NCI-H82 (cell line): Measurements from ENCODE around the gene LHPP.
A peak's percentile ranks its signal among the peaks of the same experiment; 100 is the strongest.
"Not testable (repeated sequence)": the region's sequence is repeated elsewhere in the genome, so short reads cannot be mapped to it uniquely, and the experiment has no call there.

ENCODE experiments used
- DNase-seq: peaks from one replicate; lab custom pipeline; 2025; lab: John Stamatoyannopoulos, UW

Gene LHPP

DNA sequence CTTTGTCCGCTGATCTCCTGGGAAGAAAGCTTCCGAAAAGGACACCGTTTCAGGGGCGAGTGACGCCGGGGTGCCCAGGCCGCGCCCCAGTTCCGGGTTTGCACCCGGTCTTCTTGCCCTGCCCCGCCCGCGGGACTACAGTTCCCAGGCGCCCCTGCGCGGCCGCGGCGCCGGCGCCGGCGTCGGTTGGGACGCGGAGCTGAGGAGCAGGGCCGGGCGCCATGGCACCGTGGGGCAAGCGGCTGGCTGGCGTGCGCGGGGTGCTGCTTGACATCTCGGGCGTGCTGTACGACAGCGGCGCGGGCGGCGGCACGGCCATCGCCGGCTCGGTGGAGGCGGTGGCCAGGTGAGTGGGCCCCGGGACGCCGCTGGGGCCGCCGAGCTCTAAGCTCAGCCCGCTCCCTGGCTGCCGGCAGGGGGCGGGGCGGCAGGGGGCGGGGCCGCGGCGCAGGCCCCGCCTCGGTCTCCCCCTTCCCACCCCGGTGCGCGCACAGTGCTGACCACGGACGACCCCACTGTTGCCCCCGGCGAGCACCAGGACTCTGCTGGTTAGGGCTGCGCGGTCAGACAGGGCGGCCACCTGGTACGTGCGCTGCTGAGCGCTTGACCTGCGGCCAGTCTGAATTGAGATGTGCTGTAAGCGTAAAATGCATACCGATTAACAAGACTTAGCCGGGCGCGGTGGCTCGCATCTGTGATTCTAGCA is at the start of gene LHPP:
Gene LHPP, plus strand, starts transcription at position 182 of the 706 bp plus-strand sequence. Its CDS starts 40 bp downstream, at position 222.
- peak; percentile 66 for DNase-seq

- DNase-seq = no peak
Observed at GRCh38 chr10:124414076-124414475, 47.5 kb upstream of the LHPP start.

DNA sequence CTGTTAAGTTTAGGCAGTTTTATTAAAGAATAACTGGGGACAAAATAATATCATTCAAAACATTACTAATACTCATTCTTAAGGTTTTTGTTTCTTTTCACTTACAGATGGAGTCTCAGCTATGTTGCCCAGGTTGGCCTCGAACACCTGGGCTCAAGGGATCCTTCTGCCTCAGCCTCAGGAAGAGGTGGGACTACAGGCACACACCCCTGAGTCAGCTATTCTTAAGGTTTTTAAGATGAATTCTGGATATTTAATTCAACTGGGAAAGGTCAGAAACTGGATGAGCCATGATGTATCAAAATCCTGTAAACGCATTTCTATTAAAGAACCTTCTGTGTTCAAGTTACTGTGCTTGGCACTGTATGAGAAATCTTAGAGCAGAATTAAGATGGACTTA is 46.4 kb upstream of the LHPP start:
- no peak for DNase-seq

DNA sequence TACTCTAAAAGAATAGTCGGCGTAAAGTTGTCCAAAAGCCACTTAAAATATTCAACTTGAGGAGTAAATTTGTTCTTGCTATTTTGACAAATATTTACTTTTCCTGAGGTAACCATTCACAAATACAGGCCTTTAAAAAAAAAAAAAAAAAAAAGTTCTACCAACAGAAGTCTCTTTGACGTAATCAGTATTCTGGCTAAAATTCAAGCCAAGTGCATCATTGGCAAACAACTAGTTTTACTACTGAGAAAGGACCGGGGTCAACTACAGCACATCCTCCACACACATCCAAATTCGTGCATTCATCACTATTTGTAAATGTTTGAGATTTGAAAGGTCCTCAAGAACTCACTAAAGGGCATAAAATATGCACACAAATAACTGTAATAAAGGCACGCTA is 44.9 kb upstream of the LHPP start:
- DNase-seq = no peak

DNA sequence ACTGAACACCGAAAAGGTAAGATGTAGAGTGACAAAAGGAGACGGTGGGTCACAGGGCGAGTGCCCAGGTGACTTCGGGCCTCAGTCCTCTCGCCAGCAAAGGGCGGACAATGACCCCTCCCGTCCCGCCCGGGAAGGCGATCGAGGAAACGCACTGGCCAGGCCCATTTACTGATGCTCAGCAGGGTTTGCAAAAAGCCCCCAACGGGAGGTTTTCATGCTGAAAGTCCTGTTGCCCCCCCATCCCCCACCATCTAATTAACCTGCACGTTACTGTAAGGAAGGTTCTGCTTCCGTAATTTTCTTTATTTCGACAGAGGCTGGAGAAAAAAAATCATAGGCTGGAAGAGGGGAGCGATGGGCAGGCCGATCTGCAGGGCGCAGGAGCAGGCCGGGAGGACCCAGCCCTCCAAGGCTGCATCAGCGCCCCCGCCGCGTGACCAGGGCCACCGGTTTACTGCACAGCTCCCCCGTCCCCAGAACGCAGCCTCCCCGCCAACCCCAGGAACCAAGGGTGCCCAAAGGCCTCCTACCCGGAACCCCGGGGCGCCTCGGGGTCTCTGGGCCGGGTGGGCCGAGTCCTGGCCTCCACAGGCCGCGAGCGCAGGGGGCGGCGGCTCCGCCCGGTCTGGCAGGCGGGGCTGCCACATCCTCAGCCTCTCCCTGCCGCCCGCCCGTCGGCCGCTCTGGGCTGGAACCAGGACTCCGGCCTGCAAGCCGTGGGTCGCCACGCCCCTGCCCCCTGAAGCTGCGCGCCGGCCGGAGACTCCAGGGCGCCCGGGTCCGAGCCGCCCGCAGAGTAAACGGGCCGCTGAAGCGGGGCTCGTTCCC is 43.5 kb upstream of the LHPP start:
- peak; percentile 44 for DNase-seq

DNA sequence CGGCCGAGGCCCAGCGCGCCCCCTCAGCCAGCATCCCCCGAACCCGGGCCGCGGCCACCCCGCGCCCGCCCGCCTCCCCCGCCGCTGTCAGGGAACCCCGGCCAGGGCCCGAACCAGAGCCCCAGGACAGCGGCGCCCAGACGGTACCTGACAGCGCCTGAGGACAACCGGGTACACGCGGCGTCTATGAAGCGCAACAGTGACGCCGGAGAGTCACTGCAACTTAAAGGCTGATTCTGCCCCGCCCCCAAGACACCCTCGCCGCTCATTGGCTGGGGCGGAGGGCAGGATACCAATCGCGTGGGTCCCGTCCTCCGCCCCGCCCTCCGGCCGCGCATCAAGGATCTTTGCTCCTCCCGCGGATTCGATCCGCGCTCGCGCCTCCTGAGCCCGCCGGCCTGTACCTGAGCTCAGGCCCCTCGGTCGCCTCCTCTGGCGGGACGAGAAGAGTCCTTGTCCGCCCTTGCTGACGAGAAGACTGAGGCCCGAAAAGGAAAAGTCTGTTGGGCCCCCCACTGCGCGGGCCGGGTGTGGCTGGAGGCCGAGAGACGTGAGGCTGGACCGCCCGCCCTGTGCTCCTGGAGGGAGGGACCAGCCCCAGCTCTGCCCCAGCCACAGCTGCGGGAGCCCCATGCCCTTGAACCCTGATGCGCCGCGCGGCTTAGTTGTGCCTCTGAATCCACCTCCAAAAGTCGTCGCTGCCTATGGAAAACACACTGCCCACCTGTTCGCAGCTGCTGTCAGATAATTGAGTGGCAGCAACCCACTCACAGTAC is 42.7 kb upstream of the LHPP start, which contains the start of gene OAT:
Gene OAT, minus strand, starts transcription at position 198 of the 776 bp plus-strand sequence. CDS start 6,752 bp downstream, outside the sequence.
- DNase-seq = peak; percentile 97

DNA sequence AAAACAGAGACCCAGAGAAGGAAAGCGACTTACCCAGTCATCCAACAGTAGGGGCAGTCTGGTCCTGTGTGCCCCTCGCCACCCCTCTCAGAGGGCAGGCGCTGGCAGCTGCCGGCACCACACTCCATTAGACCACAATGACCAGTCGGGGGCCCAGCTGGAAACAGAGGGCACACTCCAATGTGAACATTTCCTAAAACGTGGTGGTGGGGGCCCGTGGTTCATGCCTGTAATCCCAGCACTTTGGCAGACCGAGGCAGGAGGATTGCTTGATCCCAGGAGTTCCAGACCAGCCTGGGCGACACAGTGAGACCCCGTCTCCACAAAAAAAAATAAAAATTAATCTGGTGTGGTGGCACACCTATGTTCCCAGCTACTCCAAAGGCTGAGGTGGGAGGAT is 42.0 kb upstream of the LHPP start:
- no peak for DNase-seq

GRCh38 chr10:124420254-124420653 is 41.4 kb upstream of the LHPP start:
- no peak for DNase-seq

- no peak for DNase-seq
Observed at GRCh38 chr10:124422742-124423141, 38.9 kb upstream of the LHPP start.

DNA sequence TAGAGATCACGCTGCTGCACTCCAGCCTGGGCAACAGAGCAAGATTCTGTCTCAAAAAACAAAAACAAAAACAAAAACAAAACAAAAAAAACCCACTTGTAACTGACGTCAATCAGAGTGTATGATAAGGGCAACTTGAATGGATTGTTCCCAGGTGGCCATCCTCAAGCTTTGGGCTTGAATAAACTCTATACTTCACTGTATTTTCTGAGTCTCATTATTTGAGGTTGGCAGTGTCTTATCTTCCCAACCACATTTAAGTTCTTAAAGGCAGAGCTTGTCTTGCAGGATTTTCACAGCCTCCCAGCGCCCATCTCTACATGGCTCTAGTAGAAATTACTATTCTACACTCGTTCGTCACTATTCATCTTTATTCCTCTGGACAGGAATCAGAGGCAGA is 37.8 kb upstream of the LHPP start:
- DNase-seq = no peak

- DNase-seq = no peak
Observed at GRCh38 chr10:124425227-124425962, 36.2 kb upstream of the LHPP start.

DNA sequence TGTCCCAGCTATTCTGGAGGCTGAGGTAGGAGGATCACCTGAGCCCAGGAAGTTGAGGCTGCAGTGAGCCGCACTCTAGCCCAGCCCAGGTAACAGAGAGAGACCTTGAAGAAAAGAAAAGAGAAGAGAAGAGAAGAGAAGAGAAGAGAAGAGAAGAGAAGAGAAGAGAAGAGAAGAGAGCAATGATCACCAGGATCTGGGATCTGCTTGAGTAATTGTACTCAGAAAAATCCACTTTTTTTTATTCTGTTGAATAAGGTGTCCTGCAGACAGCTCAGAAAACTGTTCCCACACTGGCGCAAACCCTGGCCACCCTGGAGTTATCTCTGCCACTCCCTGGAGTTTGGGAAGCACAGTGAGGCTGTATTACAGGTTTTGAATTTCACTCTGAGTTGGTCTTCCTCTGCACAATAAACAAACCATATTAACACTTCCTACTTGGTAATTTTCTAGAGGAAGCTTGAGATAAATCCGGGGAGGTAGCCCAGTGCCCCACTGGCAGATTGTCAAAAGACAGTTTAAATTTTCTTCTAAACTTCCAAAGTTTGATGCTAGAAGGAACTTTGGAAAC is 33.3 kb upstream of the LHPP start:
- DNase-seq = no peak

DNA sequence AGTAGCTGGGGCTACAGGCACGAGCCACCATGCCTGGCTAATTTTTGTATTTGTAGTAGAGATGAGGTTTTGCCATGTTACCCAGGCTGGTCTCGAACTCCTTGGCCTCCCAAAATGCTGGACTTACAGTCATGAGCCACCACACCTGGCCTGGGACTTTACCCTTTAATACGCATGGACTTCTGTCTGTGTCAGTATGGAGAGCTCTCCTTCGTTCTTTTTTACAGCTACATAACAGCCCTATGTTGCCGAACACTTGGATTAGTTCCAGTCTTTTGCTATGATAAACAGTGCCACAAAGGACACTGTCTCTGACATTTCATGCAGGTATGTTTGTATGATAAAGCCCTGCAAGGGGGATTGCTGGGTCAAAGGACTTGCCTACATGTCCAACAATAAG is 32.0 kb upstream of the LHPP start:
- DNase-seq = no peak

GRCh38 chr10:124430077-124430476 is 31.5 kb upstream of the LHPP start:
- no peak for DNase-seq

DNA sequence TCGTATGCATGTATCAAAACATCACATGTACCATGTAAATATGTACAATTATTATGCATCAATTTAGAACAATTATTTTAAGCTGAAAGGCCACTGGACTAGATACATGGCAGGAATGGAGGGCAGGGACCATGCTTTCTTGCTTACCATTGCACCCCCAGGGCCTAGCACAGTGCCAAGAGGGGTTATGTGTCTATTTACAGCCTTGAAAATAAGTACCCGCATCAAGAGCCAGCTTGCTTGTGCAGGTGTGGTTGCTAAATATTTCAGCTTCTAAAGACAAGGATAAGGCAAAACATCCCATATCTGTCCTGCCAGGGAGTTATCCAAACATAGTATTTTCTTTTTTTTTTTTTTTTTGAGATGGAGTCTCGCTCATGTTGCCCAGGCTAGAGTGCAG is 28.2 kb upstream of the LHPP start:
- DNase-seq = no peak

DNA sequence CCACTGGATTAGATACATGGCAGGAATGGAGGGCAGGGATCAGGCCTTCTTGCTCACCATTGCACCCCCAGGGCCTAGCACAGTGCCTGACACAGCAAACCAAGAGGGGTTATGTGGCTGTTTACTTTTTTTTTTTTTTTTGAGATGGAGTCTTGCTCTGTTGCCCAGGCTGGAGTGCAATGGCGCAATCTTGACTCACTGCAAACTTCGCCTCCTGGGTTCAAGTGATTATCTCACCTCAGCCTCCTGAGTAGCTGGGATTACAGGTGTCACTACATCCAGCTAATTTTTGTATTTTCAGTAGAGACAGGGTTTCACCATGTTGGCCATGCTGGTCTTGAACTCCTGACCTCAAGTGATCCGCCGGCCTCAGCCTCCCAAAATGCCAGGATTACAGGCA is 25.9 kb upstream of the LHPP start:
- not testable (repeated sequence) for DNase-seq

- DNase-seq = no peak
Observed at GRCh38 chr10:124436191-124436638, 25.4 kb upstream of the LHPP start.

DNA sequence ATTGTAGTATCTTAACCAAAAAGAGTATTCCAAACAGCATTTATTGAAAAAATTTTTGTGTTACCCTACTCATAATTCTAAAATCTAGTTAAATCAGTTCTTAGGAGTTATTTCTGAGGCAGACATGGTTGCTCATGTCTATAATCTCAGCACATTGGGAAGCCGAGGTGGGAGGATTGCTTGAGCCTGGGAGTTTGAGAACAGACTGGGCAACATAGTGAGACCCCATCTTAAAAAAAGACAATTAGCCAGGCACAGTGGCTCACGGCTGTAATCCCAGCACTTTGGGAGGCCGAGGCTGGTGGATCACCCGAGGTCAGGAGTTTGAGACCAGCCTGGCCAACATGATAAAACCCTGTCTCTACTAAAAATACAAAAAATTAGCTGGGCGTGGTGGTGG is 19.9 kb upstream of the LHPP start:
- not testable (repeated sequence) for DNase-seq

DNA sequence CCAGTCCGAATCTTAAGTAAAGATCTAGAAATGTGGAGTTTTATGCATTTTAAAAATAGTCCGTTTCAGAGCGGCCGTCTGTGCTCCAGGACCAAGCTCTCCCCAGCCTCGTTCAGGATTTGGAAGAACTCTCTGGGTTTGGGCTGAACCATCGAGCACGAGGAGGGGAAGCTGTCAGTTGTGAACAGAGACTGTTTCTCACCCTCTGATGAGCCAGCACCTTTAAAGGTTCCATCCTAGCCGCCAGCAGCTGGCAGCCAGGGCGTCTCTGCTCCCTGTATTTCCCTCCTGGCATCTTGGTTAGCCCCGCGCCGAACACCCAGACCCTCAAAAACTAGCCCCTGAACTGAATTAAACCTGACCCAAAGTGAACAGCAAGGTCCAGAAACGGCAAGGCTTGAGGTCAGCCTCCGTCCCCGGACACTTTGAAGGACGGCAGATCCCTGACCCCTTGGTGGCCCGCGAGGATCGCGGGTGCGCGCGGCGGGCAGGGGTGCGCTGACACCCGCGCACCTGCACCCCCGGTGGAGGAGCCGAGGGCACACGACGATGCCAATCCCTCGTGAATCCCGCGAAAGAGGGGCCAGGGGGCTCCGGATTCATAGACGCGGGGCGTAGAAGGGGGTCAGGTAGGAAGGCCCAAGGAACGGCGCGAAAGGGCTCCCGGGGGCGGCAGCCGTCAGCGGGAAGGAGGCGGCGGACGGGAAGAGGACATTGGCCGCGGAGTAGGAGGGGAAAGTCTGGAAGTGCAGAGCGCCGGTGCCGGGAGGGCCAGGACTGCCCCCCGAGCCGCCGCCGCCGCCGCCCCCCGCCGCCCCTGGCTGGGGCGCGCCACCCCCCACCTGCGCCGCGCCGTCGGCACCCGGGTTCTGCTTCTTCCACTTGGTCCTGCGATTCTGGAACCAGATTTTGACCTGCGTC is 14.5 kb upstream of the LHPP start:
- DNase-seq = no peak

DNA sequence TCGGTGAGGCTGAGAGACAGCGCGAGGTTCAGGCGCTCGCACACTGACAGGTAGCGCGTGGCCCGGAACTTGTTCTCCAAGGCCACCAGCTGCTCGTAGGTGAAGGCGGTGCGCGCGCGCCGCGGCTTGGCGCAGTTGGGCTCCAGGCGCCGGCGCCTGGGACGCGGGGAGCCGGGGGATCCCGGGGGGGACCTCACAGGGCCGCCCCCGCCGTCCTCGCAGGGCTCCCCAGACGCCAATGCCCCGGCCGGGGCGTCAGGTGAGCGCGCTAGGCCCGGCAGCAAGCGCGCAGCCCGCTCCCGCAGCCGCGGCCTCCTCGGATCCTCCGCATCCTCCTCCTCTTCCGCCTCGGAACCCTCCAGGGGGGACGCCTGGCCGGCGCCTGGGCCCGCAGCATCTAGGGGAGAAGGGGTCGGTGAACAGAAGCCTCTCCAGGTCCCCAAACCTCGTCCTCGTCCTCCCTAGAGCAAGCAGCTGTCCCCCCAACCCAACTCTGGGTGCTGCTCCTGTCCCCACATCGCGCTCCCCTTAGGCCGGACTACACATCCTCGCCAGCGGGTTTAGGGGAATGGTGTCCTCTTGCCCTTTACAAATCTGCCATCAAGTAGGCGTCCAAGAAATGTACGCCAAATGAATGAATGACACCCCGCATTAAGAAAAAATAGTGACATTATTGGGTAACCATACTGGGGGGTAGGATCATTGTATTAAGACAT is 13.7 kb upstream of the LHPP start:
- no peak for DNase-seq
